NCI-H1105 treated with DMSO at 0.1 percent for 48 hours (cell line): ENCODE data around the gene PHKB.

ENCODE experiments used
- DNase-seq: peaks from one replicate; lab custom pipeline; 2025; lab: John Stamatoyannopoulos, UW

The PHKB gene

GRCh38 chr16:47571049-47571448 lies 109.9 kb downstream of the PHKB start:
- DNase-seq = no peak

GRCh38 chr16:47571711-47572110 lies 110.6 kb downstream of the PHKB start:
- DNase-seq = no peak

GRCh38 chr16:47574091-47575054 lies 113.2 kb downstream of the PHKB start:
- DNase-seq = peak; percentile 27

- no peak for DNase-seq
Observed at GRCh38 chr16:47577029-47577428, 115.9 kb downstream of the PHKB start.

GRCh38 chr16:47578033-47578432 lies 116.9 kb downstream of the PHKB start:
- no peak for DNase-seq

- no peak for DNase-seq
Observed at GRCh38 chr16:47578573-47578972, 117.4 kb downstream of the PHKB start.

- no peak for DNase-seq
Observed at GRCh38 chr16:47581114-47581513, 120.0 kb downstream of the PHKB start.

GRCh38 chr16:47584464-47585225 lies 123.5 kb downstream of the PHKB start:
- no peak for DNase-seq

- DNase-seq = no peak
Observed at GRCh38 chr16:47586121-47586520, 125.0 kb downstream of the PHKB start.

GRCh38 chr16:47590472-47590871 lies 129.3 kb downstream of the PHKB start:
- DNase-seq = no peak

- DNase-seq = no peak
Observed at GRCh38 chr16:47592232-47592631, 131.1 kb downstream of the PHKB start.

- DNase-seq = no peak
Observed at GRCh38 chr16:47599512-47599911, 138.4 kb downstream of the PHKB start.

- no peak for DNase-seq
Observed at GRCh38 chr16:47600376-47600775, 139.2 kb downstream of the PHKB start.

- no peak for DNase-seq
Observed at GRCh38 chr16:47604306-47604705, 143.2 kb downstream of the PHKB start.

GRCh38 chr16:47611042-47611441 lies 149.9 kb downstream of the PHKB start:
- DNase-seq = no peak

- no peak for DNase-seq
Observed at GRCh38 chr16:47611848-47612493, 150.8 kb downstream of the PHKB start.

- DNase-seq = no peak
Observed at GRCh38 chr16:47612711-47613110, 151.6 kb downstream of the PHKB start.

- DNase-seq = no peak
Observed at GRCh38 chr16:47613251-47613650, 152.1 kb downstream of the PHKB start.

- DNase-seq = no peak
Observed at GRCh38 chr16:47617732-47618131, 156.6 kb downstream of the PHKB start.

- no peak for DNase-seq
Observed at GRCh38 chr16:47622451-47623176, 161.5 kb downstream of the PHKB start.

GRCh38 chr16:47624563-47624962 lies 163.4 kb downstream of the PHKB start:
- no peak for DNase-seq

GRCh38 chr16:47625115-47625567 lies 164.0 kb downstream of the PHKB start:
- no peak for DNase-seq
